Heart left ventricle (tissue), 13 donors: ENCODE data around the gene BPIFA2.

ENCODE experiments used
- CTCF ChIP-seq, 12 donors: fragments of 200-600 bp; sonication (generic) in 4 of 12; IDR thresholded peaks; one replicate each; pipeline versions ENCODE4 v1.5.0 to v1.8.0; 2018 to 2022; ENCODE audit warnings: antibody characterized with exemption in 12 of 12, mild to moderate bottlenecking in 5 of 12
- POLR2A ChIP-seq, 2 donors: fragments of 450-650 bp; IDR thresholded peaks; one replicate each; pipeline ENCODE4 v1.6.1; 2017; ENCODE audit warnings: antibody characterized with exemption in 2 of 2, mild to moderate bottlenecking in 2 of 2, moderate library complexity in 2 of 2
- donor health status: ischemic (EF 13 %, LVEDD 7.1; RV severe dilation, severe dysfunction).
- donor health status: DM: no; HTN: yes; CAD: no.
- donor health status: DM: no; HTN: no; CAD: no.
- donor health status: ischemic (EF 25% LVEDD 6.9; RV normal size, moderate dysfunction).
- donor health status: ischemic (EF 25% LVEDD 5.7; RV mildly dilated, moderate dysfunction).
- donor health status: ischemic (EF 35%, LVEDD 5.7; RV mildly dilated, moderate dysfunction).
- donor health status: nonischemic (EF 11% LVEDD 7.7; RV severe dilation, severe dysfunction).
- donor health status: DM: yes; HTN: yes; CAD: no.
- donor health status: PGD.
- donor health status: ischemic (EF 29% LVEDD 5.4; RV normal size, mild dysfunction).
- donor health status: nonischemic (EF 23%, LVEDD 6.1; RV moderate dilation, normal function).

- TF ChIP-seq POLR2A (IDR thresholded peaks at IDR 0.05), result no peak
- no peak for TF ChIP-seq CTCF (IDR thresholded peaks at IDR 0.05)
Observed at GRCh38 chr20:33217052-33217451, 49.1 kb downstream of the BPIFA2 start, which contains the start of gene BPIFA3.
